ENCODE results near the gene COL20A1. TPM values are rescaled to one million over a fixed set of nuclear protein-coding genes. Genes with fewer than 3 reads are reported as not detected.

The COL20A1 gene
- total and polyA plus RNA-seq, 2 donors (not counting 1 experiment from before 2014, with no cell fraction given) = not detected

DNA sequence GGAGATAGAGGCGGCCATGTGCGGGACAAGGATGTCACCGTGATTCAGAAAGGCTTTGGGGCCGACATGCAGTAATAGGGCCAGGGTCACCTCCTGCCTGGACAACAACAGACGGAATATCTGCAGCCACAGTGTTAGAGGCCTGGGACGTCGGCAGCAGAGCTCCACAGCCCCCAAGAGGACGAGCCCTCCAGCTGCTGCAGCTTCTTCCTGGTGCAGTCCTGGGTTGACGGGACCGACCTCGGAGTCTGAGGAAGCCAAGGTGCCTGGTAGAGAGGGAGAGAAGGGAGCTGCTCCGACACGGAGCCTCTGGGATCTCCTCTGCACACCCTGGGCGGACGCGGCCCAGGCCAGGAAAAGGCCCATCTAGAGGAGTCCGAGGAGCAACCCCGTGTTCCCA is 91.3 kb downstream of the COL20A1 start:
- no peaks in the 10 kb centered on the region for H3K4me1 ChIP-seq (ENCODE audit: control insufficient read depth in 2 of 2, insufficient read depth in 2 of 2, low read length in 2 of 2)
- intact Hi-C loops (cut with micrococcal nuclease) = no loop called here
- no peak overlapping the region for H3K4me2 ChIP-seq (replicated peaks; ENCODE audit: low read depth, low read length, poor library complexity, severe bottlenecking)
- Mint-ChIP-seq H3K27ac (no peak overlapping the region), H3K4me3 (no peak overlapping the region), H3K9me3 (ENCODE audit: insufficient read depth) (peaks cover 8% of the 10 kb centered on the region), H3K4me1 (no peaks in the 10 kb centered on the region), H3K27me3 (no peaks in the 10 kb centered on the region)
- no peak for TF ChIP-seq EZH2 (IDR thresholded peaks at IDR 0.05; ENCODE audit: borderline replicate concordance, insufficient read depth, low read depth, low read length, poor library complexity, severe bottlenecking)
- TF ChIP-seq, protein P1, sequence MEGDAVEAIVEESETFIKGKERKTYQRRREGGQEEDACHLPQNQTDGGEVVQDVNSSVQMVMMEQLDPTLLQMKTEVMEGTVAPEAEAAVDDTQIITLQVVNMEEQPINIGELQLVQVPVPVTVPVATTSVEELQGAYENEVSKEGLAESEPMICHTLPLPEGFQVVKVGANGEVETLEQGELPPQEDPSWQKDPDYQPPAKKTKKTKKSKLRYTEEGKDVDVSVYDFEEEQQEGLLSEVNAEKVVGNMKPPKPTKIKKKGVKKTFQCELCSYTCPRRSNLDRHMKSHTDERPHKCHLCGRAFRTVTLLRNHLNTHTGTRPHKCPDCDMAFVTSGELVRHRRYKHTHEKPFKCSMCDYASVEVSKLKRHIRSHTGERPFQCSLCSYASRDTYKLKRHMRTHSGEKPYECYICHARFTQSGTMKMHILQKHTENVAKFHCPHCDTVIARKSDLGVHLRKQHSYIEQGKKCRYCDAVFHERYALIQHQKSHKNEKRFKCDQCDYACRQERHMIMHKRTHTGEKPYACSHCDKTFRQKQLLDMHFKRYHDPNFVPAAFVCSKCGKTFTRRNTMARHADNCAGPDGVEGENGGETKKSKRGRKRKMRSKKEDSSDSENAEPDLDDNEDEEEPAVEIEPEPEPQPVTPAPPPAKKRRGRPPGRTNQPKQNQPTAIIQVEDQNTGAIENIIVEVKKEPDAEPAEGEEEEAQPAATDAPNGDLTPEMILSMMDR (IDR thresholded peaks at IDR 0.05) = no peak
- H4K20me1 ChIP-seq (ENCODE audit: control insufficient read depth, insufficient read depth, low read length, poor library complexity, severe bottlenecking) = no peaks in the 10 kb centered on the region
- no peak overlapping the region for H3K27ac ChIP-seq (ENCODE audit: low read length in 2 of 2)
- H2AFZ ChIP-seq (ENCODE audit: insufficient read depth, low read depth, low read length, poor library complexity, severe bottlenecking) = no peak overlapping the region
- H3K4me3 ChIP-seq (ENCODE audit: control extremely low read depth in 1 of 5, extremely low read depth in 1 of 5, insufficient read depth in 1 of 5, low read depth in 2 of 5, low read length in 4 of 5) = no peak overlapping the region
- CTCF ChIA-PET = no interaction called here
- peaks cover 0 to 49% (median 16%) of the 10 kb centered on the region in 3 donors for H3K9me3 ChIP-seq (ENCODE audit: control extremely low read depth in 1 of 3, control insufficient read depth in 2 of 3, insufficient read depth in 1 of 3, low read length in 2 of 3)
- DNase-seq (no peak), ATAC-seq (ENCODE audit: low read depth) (no peak)
- peaks cover 0 to 12% (median 0%) of the 10 kb centered on the region in 4 experiments for H3K27me3 ChIP-seq (replicated peaks in 1 of 4; ENCODE audit: control extremely low read depth in 1 of 4, control insufficient read depth in 3 of 4, insufficient read depth in 4 of 4, low read length in 3 of 4)
- POLR2A ChIA-PET = no interaction called here
- WGBS (ENCODE audit: insufficient coverage) = 94% methylated on average over 17 of the region's 18 CpGs
- no peaks in the 10 kb centered on the region for H3K79me2 ChIP-seq (ENCODE audit: control insufficient read depth, insufficient read depth, low read length)
- no peak overlapping the region for H3K9ac ChIP-seq (ENCODE audit: low read length)
- H3K36me3 ChIP-seq (replicated peaks in 1 of 2; ENCODE audit: control extremely low read depth in 1 of 2, control insufficient read depth in 1 of 2, extremely low read depth in 1 of 2, insufficient read depth in 2 of 2, low read length in 1 of 2) = no peaks in the 10 kb centered on the region

Small RNAs within 50 kb of the gene (small RNA-seq; reads per million reads assigned to genes)
- gene MIR4326 (ENCODE audit: insufficient read length, low read depth, low replicate concordance) (not detected), gene RNU6-994P (ENCODE audit: insufficient read length, low read depth, low replicate concordance) (not detected)

Other genes starting within 250 kb of the COL20A1 start
- gene YTHDF1, start 77.1 kb upstream of the COL20A1 start, total RNA-seq = 40.2 and 40.5 TPM in 2 replicates
- 25.3 and 49.8 TPM in 2 replicates for gene YTHDF1, start 77.1 kb upstream of the COL20A1 start, polyA plus RNA-seq
- not detected in 2 replicates for gene BIRC7, start 57.3 kb upstream of the COL20A1 start, total RNA-seq
- gene BIRC7, start 57.3 kb upstream of the COL20A1 start, polyA plus RNA-seq = 0.12 TPM in 1 of 2 replicates, not detected in the other
- not detected in 2 replicates for gene NKAIN4, start 38.7 kb upstream of the COL20A1 start, total RNA-seq
- gene NKAIN4, start 38.7 kb upstream of the COL20A1 start, polyA plus RNA-seq = not detected in 2 replicates
- 99.4 and 107 TPM in 2 replicates for gene ARFGAP1, start 20.4 kb upstream of the COL20A1 start, total RNA-seq
- gene ARFGAP1, start 20.4 kb upstream of the COL20A1 start, polyA plus RNA-seq = 83.2 and 113 TPM in 2 replicates
- gene CHRNA4, start 68.2 kb downstream of the COL20A1 start, total RNA-seq = not detected in 2 replicates
- not detected in 2 replicates for gene CHRNA4, start 68.2 kb downstream of the COL20A1 start, polyA plus RNA-seq
- gene KCNQ2, start 179.5 kb downstream of the COL20A1 start, total RNA-seq = 0.12 and 0.49 TPM in 2 replicates
- gene KCNQ2, start 179.5 kb downstream of the COL20A1 start, polyA plus RNA-seq = not detected in 2 replicates
- 1.8 and 2.2 TPM in 2 replicates for gene EEF1A2, start 205.9 kb downstream of the COL20A1 start, total RNA-seq
- 2.4 and 2.9 TPM in 2 replicates for gene EEF1A2, start 205.9 kb downstream of the COL20A1 start, polyA plus RNA-seq
- gene PPDPF, start 227.6 kb downstream of the COL20A1 start, total RNA-seq = 149 and 162 TPM in 2 replicates
- 93.5 and 144 TPM in 2 replicates for gene PPDPF, start 227.6 kb downstream of the COL20A1 start, polyA plus RNA-seq
- gene PTK6, start 244.2 kb downstream of the COL20A1 start, total RNA-seq = 0.75 and 0.86 TPM in 2 replicates
- 2.3 and 2.8 TPM in 2 replicates for gene PTK6, start 244.2 kb downstream of the COL20A1 start, polyA plus RNA-seq

All from B cell (primary cell).